T-helper 2 cell treated with Interferon-gamma antibody and Interleukin-4, amounts not matched to agents 5 μg/mL and 100 μg/mL, for 36 hours (primary cell): ENCODE data around the gene KAZN.
"Not testable (repeated sequence)": the region's sequence is repeated elsewhere in the genome, so short reads cannot be mapped to it uniquely, and the experiment has no call there.

Source experiments
- DNase-seq: peaks from one replicate; pipeline ENCODE4 v3.0.0; 2021; ENCODE audit warnings: low spot score
- H3K27ac Mint-ChIP-seq: one replicate; pipeline ENCODE4 v1.8.0; 2021; ENCODE audit warnings: mild to moderate bottlenecking, mixed read lengths
- H3K27me3 Mint-ChIP-seq: one replicate; pipeline ENCODE4 v1.8.0; 2021; ENCODE audit warnings: low read depth, mixed read lengths
- H3K36me3 Mint-ChIP-seq: one replicate; pipeline ENCODE4 v1.8.0; 2021; ENCODE audit warnings: low read depth, mixed read lengths
- H3K4me1 Mint-ChIP-seq: one replicate; pipeline ENCODE4 v1.8.0; 2021; ENCODE audit warnings: low read depth, mixed read lengths
- H3K4me3 Mint-ChIP-seq: one replicate; pipeline ENCODE4 v1.8.0; 2022; ENCODE audit warnings: mild to moderate bottlenecking, moderate library complexity, mixed read lengths
- H3K9me3 Mint-ChIP-seq: one replicate; pipeline ENCODE4 v1.8.0; 2021; ENCODE audit warnings: mixed read lengths

KAZN gene

GRCh38 chr1:14952626-14953314 lies 354.3 kb downstream of the KAZN start:
- H3K9me3 Mint-ChIP-seq, result no peaks in the 10 kb centered on the region
- no peak overlapping the region for H3K4me3 Mint-ChIP-seq
- no peaks in the 10 kb centered on the region for H3K36me3 Mint-ChIP-seq
- no peak overlapping the region for H3K27ac Mint-ChIP-seq
- DNase-seq, result no peak
- no peaks in the 10 kb centered on the region for H3K4me1 Mint-ChIP-seq
- H3K27me3 Mint-ChIP-seq, result no peaks in the 10 kb centered on the region

- no peak overlapping the region for H3K27ac Mint-ChIP-seq
- H3K4me1 Mint-ChIP-seq, result no peaks in the 10 kb centered on the region
- no peak overlapping the region for H3K4me3 Mint-ChIP-seq
- no peaks in the 10 kb centered on the region for H3K36me3 Mint-ChIP-seq
- no peak for DNase-seq
- no peaks in the 10 kb centered on the region for H3K9me3 Mint-ChIP-seq
- H3K27me3 Mint-ChIP-seq, result no peaks in the 10 kb centered on the region
These were observed 355.7 kb downstream of the KAZN start for GRCh38 chr1:14954210-14954609.

DNA sequence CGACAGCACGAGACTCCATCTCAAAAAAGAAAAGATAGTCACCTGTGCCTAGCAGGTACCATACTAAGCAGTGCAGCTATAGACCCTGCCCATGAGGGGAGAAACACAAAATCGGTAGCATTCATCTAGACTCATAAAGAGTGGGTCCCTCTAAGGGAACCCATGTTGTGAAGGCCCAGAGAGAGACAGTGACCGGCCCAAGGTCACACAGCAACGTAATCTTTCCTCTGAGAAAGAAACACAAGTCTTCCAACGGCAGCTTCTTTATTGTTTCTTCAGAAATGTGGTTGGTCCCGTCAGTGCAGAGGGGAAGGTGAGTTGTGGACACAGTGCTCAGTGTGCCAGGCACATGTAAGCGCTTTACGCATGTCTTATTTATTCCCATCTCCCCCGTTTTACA lies 356.4 kb downstream of the KAZN start:
- no peak for DNase-seq
- Mint-ChIP-seq H3K36me3 (no peaks in the 10 kb centered on the region), H3K27me3 (no peaks in the 10 kb centered on the region), H3K9me3 (no peaks in the 10 kb centered on the region), H3K27ac (no peak overlapping the region), H3K4me3 (no peak overlapping the region), H3K4me1 (no peaks in the 10 kb centered on the region)

- Mint-ChIP-seq H3K4me3 (no peak overlapping the region), H3K9me3 (no peaks in the 10 kb centered on the region), H3K36me3 (no peaks in the 10 kb centered on the region), H3K27ac (no peak overlapping the region), H3K27me3 (no peaks in the 10 kb centered on the region), H3K4me1 (no peaks in the 10 kb centered on the region)
- no peak for DNase-seq
These were observed 356.9 kb downstream of the KAZN start for GRCh38 chr1:14955402-14955801.

DNA sequence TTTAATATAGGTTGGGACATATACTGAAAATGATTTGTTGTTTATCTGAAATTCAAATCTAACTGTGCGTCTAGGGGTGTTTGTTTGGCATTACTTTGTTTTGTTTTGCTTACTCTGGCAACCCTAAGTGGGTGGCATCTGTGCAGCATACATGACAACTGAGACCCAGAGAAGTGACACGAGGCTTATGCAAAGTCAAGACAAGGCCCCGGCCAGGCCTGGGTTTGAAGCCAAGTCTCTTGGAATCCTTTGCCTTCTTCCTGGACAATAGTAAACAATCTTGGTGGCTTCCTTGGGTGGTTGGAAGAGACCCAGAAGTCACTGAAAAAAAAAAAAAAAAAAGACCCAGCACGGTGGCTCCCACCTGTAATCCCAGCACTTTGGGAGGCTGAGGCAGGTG lies 357.5 kb downstream of the KAZN start:
- no peak for DNase-seq
- Mint-ChIP-seq H3K4me1 (no peaks in the 10 kb centered on the region), H3K36me3 (no peaks in the 10 kb centered on the region), H3K27me3 (no peaks in the 10 kb centered on the region), H3K27ac (no peak overlapping the region), H3K4me3 (no peak overlapping the region), H3K9me3 (no peaks in the 10 kb centered on the region)

DNA sequence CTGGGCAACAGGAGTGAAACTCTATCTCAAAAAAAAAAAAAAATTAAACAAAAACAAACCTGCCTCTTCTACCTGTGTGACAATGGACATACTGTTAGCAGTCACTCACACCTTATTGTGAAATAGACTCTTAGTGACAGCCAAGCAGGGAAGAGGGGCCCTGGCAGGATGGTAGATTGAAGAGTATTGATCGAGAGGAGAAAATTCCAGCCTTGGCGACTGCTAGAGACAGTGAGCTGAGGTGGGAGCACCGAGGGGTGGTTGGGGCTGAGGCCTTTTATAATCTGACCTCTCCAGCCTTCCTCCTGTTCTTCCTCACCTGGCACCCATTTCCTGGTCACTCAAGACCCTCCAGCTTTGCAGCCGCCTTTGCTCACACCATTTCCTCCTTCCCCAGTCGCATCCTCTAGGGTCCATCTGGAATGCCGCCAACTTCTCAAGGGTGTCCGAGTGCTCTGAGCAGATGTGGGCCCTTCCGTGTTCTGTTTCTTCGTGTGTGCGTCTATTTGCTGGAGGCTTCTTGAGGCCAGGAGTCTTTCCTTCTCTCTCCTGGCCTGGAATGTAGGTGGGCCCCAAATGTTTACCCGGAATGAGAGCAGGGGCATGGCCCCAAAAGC lies 358.2 kb downstream of the KAZN start:
- no peak overlapping the region for H3K4me3 Mint-ChIP-seq
- no peaks in the 10 kb centered on the region for H3K27me3 Mint-ChIP-seq
- H3K36me3 Mint-ChIP-seq, result no peaks in the 10 kb centered on the region
- H3K27ac Mint-ChIP-seq, result no peak overlapping the region
- DNase-seq, result no peak
- H3K9me3 Mint-ChIP-seq, result no peaks in the 10 kb centered on the region
- no peaks in the 10 kb centered on the region for H3K4me1 Mint-ChIP-seq

DNA sequence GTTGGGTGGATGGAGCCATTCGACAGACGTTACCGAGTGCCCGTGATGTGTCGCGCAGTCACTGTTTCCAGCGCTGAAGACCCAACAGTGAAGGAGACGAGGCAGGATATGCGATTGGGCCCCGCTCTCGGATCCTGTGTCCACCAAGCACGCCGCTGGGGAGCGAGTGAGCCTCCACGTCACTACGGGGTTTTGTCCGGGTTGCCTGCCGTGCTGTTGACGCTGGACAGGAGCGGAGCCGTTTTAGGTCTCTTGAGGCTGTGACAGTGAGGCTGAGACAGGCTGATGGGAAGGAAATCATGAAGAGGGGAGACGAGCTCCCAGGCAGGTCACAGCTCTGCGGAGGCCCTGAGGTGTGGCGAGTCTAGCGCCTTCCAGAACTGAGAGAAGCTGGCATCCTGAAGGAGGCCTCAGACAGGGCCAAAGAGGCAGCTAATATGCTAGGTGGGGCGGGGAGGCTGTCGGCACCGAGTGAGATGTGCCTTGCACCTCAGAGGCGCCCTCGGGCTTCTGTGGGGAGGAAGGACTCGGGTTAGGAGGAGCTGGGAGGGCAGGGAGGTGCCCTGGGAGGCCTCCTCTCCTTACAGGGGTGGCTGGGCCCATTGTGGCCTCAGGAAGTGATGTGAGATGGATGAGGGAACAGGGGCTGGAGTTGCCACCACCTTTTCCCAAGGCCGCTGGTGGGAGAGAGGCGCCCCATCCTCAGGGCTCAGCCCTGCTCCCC lies 359.1 kb downstream of the KAZN start:
- no peaks in the 10 kb centered on the region for H3K9me3 Mint-ChIP-seq
- no peak overlapping the region for H3K4me3 Mint-ChIP-seq
- no peak overlapping the region for H3K27ac Mint-ChIP-seq
- DNase-seq, result no peak
- no peaks in the 10 kb centered on the region for H3K27me3 Mint-ChIP-seq
- H3K36me3 Mint-ChIP-seq, result no peaks in the 10 kb centered on the region
- H3K4me1 Mint-ChIP-seq, result no peaks in the 10 kb centered on the region

DNA sequence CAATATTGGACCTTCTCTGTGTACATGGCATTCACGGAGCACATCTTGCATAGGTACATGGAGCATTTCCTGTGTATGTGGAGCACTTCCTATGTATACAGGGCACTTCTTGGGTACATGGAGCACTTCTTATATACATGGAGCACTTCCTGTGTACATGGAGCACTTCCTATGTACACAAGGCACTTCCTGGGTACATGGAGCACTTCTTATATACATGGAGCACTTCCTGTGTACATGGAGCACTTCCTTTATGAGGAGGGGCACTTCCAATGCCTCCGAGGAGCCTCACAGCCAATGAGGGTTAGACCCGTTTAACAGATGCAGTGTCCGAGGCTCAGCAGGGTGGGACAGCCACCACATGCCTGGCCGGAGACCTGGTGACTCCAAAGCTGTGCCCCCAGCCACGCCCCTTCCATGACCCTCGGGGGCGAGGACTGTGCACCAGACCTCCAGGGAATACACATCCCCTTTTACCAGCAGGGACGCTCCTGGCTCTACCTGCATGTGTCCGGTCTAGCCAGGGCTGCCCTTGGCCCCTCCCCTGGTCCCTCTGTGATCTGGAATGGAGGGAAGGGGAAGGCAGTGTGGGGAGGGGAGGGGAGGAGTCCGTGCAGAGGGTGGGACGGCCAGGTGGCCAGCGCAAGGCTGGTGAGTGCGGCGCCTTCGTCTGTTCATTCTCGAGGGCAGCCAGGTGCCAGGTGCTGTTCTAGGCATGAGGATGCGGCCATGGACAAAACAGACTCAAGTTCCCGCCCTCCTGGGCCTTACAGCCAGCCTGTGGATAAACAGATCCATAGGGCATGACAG lies 360.0 kb downstream of the KAZN start:
- no peaks in the 10 kb centered on the region for H3K27me3 Mint-ChIP-seq

GRCh38 chr1:14959059-14959694 lies 360.7 kb downstream of the KAZN start:
- no peak overlapping the region for H3K27ac Mint-ChIP-seq
- H3K4me1 Mint-ChIP-seq, result no peaks in the 10 kb centered on the region
- no peak for DNase-seq
- no peak overlapping the region for H3K4me3 Mint-ChIP-seq
- H3K27me3 Mint-ChIP-seq, result no peaks in the 10 kb centered on the region
- no peaks in the 10 kb centered on the region for H3K36me3 Mint-ChIP-seq
- no peaks in the 10 kb centered on the region for H3K9me3 Mint-ChIP-seq

More for the DNA sequence above, 360.0 kb downstream of the KAZN start:
- no peak overlapping the region for H3K27ac Mint-ChIP-seq
- no peaks in the 10 kb centered on the region for H3K4me1 Mint-ChIP-seq
- DNase-seq, result no peak
- no peaks in the 10 kb centered on the region for H3K36me3 Mint-ChIP-seq
- no peaks in the 10 kb centered on the region for H3K9me3 Mint-ChIP-seq
- no peak overlapping the region for H3K4me3 Mint-ChIP-seq

GRCh38 chr1:14961661-14962267 lies 363.3 kb downstream of the KAZN start:
- no peak for DNase-seq
- Mint-ChIP-seq H3K4me1 (no peaks in the 10 kb centered on the region), H3K27ac (no peak overlapping the region), H3K36me3 (no peaks in the 10 kb centered on the region), H3K27me3 (no peaks in the 10 kb centered on the region), H3K9me3 (no peaks in the 10 kb centered on the region), H3K4me3 (no peak overlapping the region)

DNA sequence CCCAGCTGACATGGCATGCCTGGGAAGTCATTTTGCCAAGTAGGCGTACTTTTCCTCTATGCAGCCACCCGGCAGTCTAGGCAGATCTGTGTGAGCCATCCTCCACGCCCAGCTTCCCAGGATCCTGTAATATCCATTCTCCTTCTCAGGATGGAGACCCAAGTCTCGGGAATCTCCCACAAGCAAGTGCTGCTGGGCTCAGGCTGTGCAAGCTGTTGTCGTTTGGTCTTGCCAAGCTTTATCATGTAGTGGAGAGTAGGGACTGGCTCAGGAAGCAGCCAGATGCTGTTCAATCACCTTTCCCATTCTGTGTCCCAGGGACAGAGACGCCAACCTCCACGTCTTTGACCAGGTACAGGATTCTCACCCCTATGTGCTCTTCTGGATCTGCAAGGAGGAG lies 363.9 kb downstream of the KAZN start:
- Mint-ChIP-seq H3K36me3 (no peaks in the 10 kb centered on the region), H3K27me3 (no peaks in the 10 kb centered on the region), H3K4me3 (no peak overlapping the region), H3K9me3 (no peaks in the 10 kb centered on the region), H3K27ac (no peak overlapping the region), H3K4me1 (no peaks in the 10 kb centered on the region)
- no peak for DNase-seq

GRCh38 chr1:14963791-14964710 lies 365.6 kb downstream of the KAZN start:
- not testable (repeated sequence) for H3K27ac Mint-ChIP-seq, H3K36me3 Mint-ChIP-seq, DNase-seq, H3K4me3 Mint-ChIP-seq, H3K27me3 Mint-ChIP-seq, H3K9me3 Mint-ChIP-seq, H3K4me1 Mint-ChIP-seq

- Mint-ChIP-seq H3K27ac (no peak overlapping the region), H3K4me3 (no peak overlapping the region), H3K4me1 (peaks cover 5% of the 10 kb centered on the region), H3K36me3 (no peaks in the 10 kb centered on the region), H3K27me3 (no peaks in the 10 kb centered on the region), H3K9me3 (no peaks in the 10 kb centered on the region)
- DNase-seq, result no peak
These were observed 366.2 kb downstream of the KAZN start for GRCh38 chr1:14964711-14965055.
